Kidney epithelial cell (primary cell): Measurements from ENCODE around the gene HHIP. TPM values are rescaled to one million over a fixed set of nuclear protein-coding genes. Genes with fewer than 3 reads are reported as not detected.

Experiments
- DNase-seq: peaks from one replicate; pipeline ENCODE4 v3.0.0-alpha.2; 2010; ENCODE audit warnings: low read depth
- H3K27me3 ChIP-seq: 2 replicates; pipeline ENCODE4 v1.6.0; 2011; ENCODE audit warnings: low read length; ENCODE audit not compliant: control insufficient read depth, insufficient read depth
- H3K36me3 ChIP-seq: 2 replicates; pipeline ENCODE4 v1.5.1; 2011; ENCODE audit warnings: low read length; ENCODE audit not compliant: control insufficient read depth, insufficient read depth
- H3K4me3 ChIP-seq: 2 replicates; pipeline ENCODE4 v1.5.1; 2011; ENCODE audit warnings: low read depth, mild to moderate bottlenecking, control low read depth, low read length
- CTCF ChIP-seq: IDR thresholded peaks from 2 replicates; pipeline ENCODE4 v1.5.1; 2011; ENCODE audit warnings: mild to moderate bottlenecking, moderate library complexity, low read length, control low read depth, inconsistent platforms; ENCODE audit not compliant: insufficient read depth, poor library complexity, severe bottlenecking
- total RNA-seq: library from RNA; depleted of rRNA; stranded (reverse); fragments of >200 nt; gene quantifications from 2 replicates; pipeline ENCODE4 v1.2.3, GENCODE V29; 2015

Gene HHIP
- total RNA-seq, 1 donor from 2014 or later = 0.54 TPM

GRCh38 chr4:144621681-144622080 lies 24.3 kb upstream of the HHIP start:
- Histone ChIP-seq H3K27me3 (no peaks in the 10 kb centered on the region), H3K4me3 (no peak overlapping the region), H3K36me3 (no peaks in the 10 kb centered on the region)
- TF ChIP-seq CTCF = no peak
- no peak for DNase-seq

GRCh38 chr4:144627663-144628076 lies 18.3 kb upstream of the HHIP start:
- no peaks in the 10 kb centered on the region for H3K27me3 ChIP-seq
- TF ChIP-seq CTCF = no peak
- H3K4me3 ChIP-seq = no peak overlapping the region
- DNase-seq = no peak
- no peaks in the 10 kb centered on the region for H3K36me3 ChIP-seq

GRCh38 chr4:144633215-144633614 lies 12.7 kb upstream of the HHIP start:
- no peak overlapping the region for H3K4me3 ChIP-seq
- no peaks in the 10 kb centered on the region for H3K27me3 ChIP-seq
- DNase-seq = no peak
- H3K36me3 ChIP-seq = no peaks in the 10 kb centered on the region
- no peak for TF ChIP-seq CTCF

GRCh38 chr4:144634978-144635747 lies 10.8 kb upstream of the HHIP start:
- H3K4me3 ChIP-seq = no peak overlapping the region
- no peak for DNase-seq
- no peak for TF ChIP-seq CTCF
- no peaks in the 10 kb centered on the region for H3K36me3 ChIP-seq
- no peaks in the 10 kb centered on the region for H3K27me3 ChIP-seq

- no peak for DNase-seq
- H3K4me3 ChIP-seq = peak overlapping the region; percentile 64
- no peak for TF ChIP-seq CTCF
- no peaks in the 10 kb centered on the region for H3K36me3 ChIP-seq
- H3K27me3 ChIP-seq = peaks cover 8% of the 10 kb centered on the region
Measured at GRCh38 chr4:144644368-144645101, 1.4 kb upstream of the HHIP start.

GRCh38 chr4:144645102-144645630 lies 790 bp upstream of the HHIP start:
- peaks cover 8% of the 10 kb centered on the region for H3K27me3 ChIP-seq
- no peak for TF ChIP-seq CTCF
- DNase-seq = no peak
- no peaks in the 10 kb centered on the region for H3K36me3 ChIP-seq
- peak overlapping the region; percentile 64 for H3K4me3 ChIP-seq
